Activated CD8-positive, alpha-beta memory T cell treated with anti-CD3 and anti-CD28 coated beads for 4 hours (primary cell): ENCODE results near the gene LRRC28.

Experiments used
- DNase-seq, 2 donors: peaks; one replicate each; pipeline ENCODE4 v3.0.0-alpha.2; 2020; ENCODE audit warnings: low read depth in 2 of 2

The LRRC28 gene

GRCh38 chr15:99249270-99249841 lies 1.9 kb upstream of the LRRC28 start, which contains the start of gene TTC23:
TSS of gene TTC23 (minus strand) at chr15:99249581. CDS start at chr15:99228712, 20,869 bp downstream.
- no peak for DNase-seq

DNA sequence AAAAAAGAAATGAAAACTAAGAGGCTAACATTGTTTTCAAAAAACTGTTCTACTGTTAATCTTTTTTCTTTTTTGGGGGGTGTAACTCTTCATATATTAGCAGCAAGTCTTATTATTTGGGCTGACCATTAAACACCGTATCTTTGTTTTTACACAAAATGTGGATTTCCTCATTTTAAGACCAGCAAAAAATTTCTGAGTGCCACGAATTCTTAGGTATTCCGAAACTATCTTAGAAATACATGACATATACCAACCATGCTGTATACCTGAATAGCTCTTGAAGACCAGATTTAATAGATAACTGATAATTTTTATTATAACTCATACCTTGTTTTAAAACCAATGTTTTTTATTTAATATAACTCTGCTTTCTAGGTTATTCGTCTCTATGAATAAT lies 1.3 kb upstream of the LRRC28 start:
- no peak for DNase-seq

GRCh38 chr15:99250494-99250856 lies 806 bp upstream of the LRRC28 start:
- DNase-seq = no peak

- no peak for DNase-seq
Measured at GRCh38 chr15:99252326-99252725, 1.0 kb downstream of the LRRC28 start.

DNA sequence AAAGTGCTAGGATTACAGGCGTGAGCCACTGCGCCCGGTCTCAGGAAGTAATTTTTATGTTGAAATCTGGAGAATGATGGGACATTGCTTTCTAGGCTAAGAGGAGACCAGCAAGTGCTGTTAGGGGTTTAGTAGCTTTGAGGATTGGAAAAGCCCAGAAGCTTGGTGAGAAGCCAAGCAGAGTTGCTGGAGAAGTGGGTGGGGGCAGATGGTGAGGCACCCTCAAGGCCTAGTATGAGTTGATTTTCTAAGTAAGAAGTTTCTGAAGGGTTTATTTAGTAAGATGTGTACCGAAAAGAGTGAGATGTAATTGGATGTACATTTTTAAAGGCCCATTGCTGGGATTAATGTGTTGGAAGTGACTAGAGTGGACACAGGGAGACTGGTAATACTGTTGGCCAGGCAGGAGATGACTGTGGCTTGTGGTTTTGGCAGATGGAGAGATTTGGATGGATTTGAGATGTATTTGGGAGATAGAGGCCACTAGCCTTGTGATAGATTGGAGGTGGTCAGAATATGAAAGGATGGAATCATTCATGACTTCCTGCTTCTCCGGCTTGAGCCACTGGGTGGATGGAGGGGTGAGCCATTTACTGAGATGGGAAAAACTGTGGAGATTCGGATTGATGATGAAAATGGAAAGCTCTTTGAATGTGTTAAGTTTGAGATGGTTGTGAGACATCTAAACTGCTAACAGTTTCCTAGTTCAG lies 2.3 kb downstream of the LRRC28 start:
- DNase-seq = no peak

DNA sequence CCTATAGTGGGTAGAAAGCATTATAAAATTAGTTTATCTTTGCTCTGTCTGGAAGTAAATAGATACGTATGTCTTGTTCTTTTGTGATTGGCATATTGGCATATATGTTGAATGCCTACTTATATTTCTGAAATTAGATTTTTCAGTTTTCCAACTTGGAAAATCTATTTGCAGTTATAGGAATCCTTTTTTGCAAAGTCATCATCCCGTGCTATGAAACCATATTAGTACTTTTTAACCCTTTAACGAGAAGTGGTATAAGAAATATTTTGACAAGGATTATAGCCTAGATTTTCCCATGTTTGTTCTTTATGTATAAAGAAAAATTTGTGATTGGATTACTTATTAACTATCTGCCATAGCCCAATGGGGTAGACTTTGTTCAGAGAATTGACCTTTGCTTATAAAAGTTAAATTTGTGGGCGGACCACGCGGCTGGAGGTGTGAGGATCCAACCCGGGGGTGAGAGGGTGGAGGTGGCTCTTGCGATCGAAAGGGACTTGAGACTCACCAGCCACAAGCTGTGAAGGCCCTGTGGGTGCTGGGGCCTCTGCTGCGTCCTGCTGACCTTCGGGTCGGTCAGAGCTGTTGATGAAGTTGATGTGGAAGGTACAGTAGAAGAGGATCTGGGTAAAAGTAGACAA lies 5.9 kb downstream of the LRRC28 start:
- no peak for DNase-seq

- no peak for DNase-seq
Measured at GRCh38 chr15:99264125-99264524, 12.8 kb downstream of the LRRC28 start.

DNA sequence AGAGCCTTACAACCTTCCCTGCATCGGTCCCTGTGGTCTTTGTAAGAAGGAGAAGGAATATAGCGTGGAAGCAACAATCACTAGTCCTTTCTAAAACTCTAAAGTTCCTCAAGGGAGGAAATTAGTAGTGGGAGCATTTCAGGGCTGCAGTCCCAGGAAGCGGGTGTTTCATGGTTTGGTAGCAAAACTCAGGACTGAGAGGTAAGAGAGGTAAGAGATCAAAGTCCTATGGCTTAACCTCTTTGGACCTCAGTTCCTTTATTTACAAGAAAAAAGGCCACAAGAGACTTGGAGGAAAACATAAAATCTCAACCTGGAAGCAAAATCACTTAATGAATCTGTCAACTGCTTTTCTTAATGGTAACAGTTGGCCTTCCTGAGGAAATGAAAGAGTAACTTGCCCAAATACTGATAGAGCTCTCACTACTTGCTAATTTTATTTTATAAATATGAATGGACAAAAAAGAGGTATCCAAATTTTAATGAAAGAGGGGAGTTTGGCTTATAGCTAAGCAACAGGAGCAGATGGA lies 14.3 kb downstream of the LRRC28 start:
- DNase-seq = no peak

DNA sequence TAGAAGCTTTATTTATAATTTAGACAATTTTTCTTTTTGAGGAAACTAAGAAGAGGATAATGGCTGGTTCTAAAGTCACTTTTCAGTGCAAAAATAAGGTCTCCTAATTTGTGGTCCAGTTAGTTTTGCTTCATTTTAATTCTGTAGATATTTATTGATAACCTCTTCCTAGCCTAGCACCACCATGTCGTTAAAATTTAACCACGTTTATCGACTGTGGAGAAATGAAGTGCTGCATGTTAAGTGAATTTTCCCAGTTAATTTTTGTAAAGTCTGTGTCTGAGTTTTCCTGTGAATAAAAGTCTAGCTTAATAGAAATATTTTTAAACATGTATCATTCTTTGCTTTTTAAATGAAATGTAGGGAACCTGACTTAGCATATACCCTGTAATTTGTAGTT lies 16.7 kb downstream of the LRRC28 start:
- DNase-seq = no peak

- DNase-seq = no peak
Measured at GRCh38 chr15:99268431-99268830, 17.1 kb downstream of the LRRC28 start.

GRCh38 chr15:99273801-99274200 lies 22.5 kb downstream of the LRRC28 start:
- DNase-seq = no peak

DNA sequence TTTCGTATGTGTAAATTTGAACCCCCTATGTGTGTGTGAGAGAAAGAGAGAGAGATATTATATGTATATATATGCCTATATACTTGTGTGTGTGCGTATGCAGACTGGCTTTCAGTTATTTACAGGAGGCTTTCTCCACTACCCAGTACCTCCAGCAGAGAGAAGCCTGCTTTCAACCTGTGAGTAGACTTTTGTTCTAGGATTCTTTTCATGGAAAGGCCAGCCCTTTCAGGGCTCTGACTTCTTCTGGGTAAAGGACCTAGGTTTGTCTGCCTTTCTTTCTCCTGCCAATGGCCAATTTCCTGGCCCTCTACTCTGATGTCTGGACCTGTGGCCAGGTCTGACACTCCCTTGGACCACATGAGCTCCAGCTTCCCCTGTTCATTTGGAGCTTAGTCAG lies 23.8 kb downstream of the LRRC28 start:
- no peak for DNase-seq

DNA sequence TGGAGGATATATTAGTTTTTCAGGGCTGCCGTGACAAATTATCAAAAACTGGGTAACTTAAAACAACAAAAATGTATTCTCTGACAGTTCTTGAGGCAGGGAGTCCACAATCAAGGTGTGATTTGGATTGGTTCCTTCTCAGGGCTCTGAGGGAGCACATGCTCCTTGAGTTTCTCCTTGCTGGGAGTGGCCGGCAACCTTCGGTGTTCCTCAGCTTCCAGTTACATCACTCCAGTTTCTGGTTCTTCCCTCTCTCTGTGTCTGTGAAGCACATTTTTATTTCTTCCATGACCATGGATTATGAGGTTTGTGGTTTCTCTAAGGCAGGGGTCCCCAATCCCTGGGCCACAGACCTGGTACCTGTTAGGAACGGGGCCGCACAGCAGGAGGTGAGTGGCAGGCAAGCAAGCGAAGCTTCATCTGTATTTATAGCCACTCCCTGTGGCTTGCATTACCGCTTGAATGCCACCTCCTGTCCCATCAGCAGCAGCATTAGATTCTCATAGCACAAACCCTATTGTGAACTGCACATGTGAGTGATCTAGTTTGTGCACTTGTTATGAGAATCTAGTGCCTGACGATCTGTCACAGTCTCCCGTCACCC lies 24.3 kb downstream of the LRRC28 start:
- DNase-seq = no peak

GRCh38 chr15:99279290-99279689 lies 28.0 kb downstream of the LRRC28 start:
- DNase-seq = no peak

DNA sequence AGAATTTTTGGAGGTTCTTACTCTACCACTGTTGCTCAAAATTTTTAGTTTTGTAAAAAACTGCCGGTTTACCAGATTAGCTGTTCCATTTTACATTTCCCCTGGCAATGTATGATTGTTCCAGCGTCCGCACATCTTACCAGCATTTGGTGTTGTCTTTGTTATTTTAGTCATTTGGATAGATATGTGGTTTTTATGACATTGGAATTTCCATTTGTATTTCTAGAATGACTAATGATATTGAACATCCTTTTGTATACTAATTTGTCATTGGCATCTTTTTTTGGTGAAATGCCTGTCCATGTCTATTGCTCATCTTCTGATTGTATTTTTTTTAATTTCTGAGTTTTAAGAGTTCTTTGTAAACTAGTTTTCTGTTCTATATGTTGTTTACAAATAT lies 28.5 kb downstream of the LRRC28 start:
- DNase-seq = no peak

DNA sequence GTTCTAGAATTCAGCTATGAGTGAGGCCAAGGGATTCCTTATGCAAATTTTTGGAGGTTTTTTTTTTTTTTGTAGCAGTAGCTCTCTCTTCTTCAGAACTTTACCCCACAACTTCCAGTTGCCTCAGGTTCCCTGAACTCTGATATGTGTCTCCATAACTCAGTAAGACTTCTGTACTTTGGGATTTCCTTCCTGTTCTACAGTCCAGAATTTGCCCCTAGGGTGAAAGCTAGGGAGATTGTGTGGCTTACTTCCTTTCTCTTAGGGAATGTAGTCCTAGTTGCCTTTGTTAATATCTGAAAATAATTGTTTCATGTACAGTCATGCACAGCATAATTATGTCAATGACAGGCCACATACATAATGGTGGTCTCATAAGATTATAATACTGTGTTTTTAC lies 30.8 kb downstream of the LRRC28 start:
- no peak for DNase-seq

- DNase-seq = no peak
Measured at GRCh38 chr15:99282586-99282985, 31.3 kb downstream of the LRRC28 start.

- no peak for DNase-seq
Measured at GRCh38 chr15:99283717-99284116, 32.4 kb downstream of the LRRC28 start.

- no peak for DNase-seq
Measured at GRCh38 chr15:99291643-99292042, 40.4 kb downstream of the LRRC28 start.

- no peak for DNase-seq
Measured at GRCh38 chr15:99295840-99296239, 44.6 kb downstream of the LRRC28 start.

DNA sequence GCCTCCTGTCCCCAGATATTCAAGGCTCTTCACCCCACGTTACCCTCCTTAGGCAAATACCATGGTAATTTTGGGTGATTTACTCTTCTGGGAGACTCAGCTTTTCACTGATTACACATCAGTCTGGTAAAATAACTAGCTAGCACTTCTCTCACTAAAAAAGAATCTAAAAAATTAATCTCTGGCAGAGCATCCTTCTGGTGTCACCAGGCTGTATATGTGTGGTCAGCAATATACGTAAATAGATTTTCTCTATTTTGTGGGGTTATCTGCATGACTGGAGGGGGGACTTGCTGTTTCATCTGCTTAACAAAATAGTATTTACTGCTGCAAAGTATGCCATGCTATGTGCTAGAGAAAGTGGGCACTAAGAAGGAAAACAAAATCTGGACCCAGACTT lies 45.1 kb downstream of the LRRC28 start:
- no peak for DNase-seq

DNA sequence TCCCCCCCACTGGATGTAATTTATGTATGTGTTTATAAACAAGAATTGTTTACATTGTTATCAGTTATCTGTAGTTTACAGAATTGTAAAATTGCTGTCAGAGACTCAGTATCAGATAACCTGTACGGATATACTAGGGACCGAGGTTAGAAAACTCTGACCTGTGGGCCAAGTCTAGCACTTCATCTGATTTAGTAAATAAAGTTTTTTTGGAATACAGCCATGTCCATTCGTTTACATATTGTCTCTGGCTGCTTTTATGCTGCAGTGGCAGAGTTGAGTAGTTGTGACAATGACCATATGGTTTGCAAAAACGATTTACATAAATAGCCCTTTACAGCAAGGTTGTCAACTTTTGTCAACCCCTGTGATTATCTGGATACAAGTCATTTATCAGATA lies 52.6 kb downstream of the LRRC28 start:
- DNase-seq = no peak
